ENCODE data around the gene HOATZ. TPM values are rescaled to one million over a fixed set of nuclear protein-coding genes. Genes with fewer than 3 reads are reported as not detected.

Gene HOATZ
- total and polyA plus RNA-seq, 3 experiments from 2014 or later, result not detected

GRCh38 chr11:111574373-111575225 lies 60.0 kb downstream of the HOATZ start:
- no peak overlapping the region for H3K27ac ChIP-seq (ENCODE audit: low read depth, low read length)
- no peak overlapping the region for H3K4me3 ChIP-seq (ENCODE audit: low read length)
- peaks cover 0 to 18% of the 10 kb centered on the region in 2 donors for H3K27me3 Mint-ChIP-seq
- no peaks in the 10 kb centered on the region for H3K4me1 ChIP-seq (ENCODE audit: insufficient read depth, low read length)
- no peaks in the 10 kb centered on the region for H3K36me3 Mint-ChIP-seq
- no peaks in the 10 kb centered on the region for H3K27me3 ChIP-seq (ENCODE audit: insufficient read depth, low read length, poor library complexity, severe bottlenecking)
- POLR2A ChIA-PET, result interaction anchor here (0.6 kb wide), 1 partner anchor 39 kb away, joined by 5 read pairs; no protein-coding TSS in a partner anchor
- no peaks in the 10 kb centered on the region for H3K9me3 Mint-ChIP-seq
- DNase-seq, result no peak
- CTCF ChIA-PET, result no interaction called here
- no peaks in the 10 kb centered on the region for H3K36me3 ChIP-seq (ENCODE audit: insufficient read depth, low read length)
- H3K27ac Mint-ChIP-seq, result peak overlapping the region in 3 of 8 donors; percentile 13 to 72 (median 35)
- H3K9me3 ChIP-seq (ENCODE audit: low read length), result no peaks in the 10 kb centered on the region
- H3K4me3 Mint-ChIP-seq, result peak overlapping the region in 6 of 7 donors; percentile 41 to 76 (median 66)
- no peaks in the 10 kb centered on the region for H3K4me1 Mint-ChIP-seq

GRCh38 chr11:111575740-111576139 lies 61.2 kb downstream of the HOATZ start:
- Histone ChIP-seq H3K4me1 (ENCODE audit: insufficient read depth, low read length) (no peaks in the 10 kb centered on the region), H3K27ac (ENCODE audit: low read depth, low read length) (no peak overlapping the region), H3K27me3 (ENCODE audit: insufficient read depth, low read length, poor library complexity, severe bottlenecking) (no peaks in the 10 kb centered on the region), H3K9me3 (ENCODE audit: low read length) (no peaks in the 10 kb centered on the region), H3K4me3 (ENCODE audit: low read length) (no peak overlapping the region), H3K36me3 (ENCODE audit: insufficient read depth, low read length) (no peaks in the 10 kb centered on the region)
- CTCF ChIA-PET, result no interaction called here
- no peaks in the 10 kb centered on the region for H3K36me3 Mint-ChIP-seq
- peaks cover 0 to 9% of the 10 kb centered on the region in 2 donors for H3K27me3 Mint-ChIP-seq
- POLR2A ChIA-PET, result no interaction called here
- H3K27ac Mint-ChIP-seq, result no peak overlapping the region
- H3K4me3 Mint-ChIP-seq, result no peak overlapping the region
- H3K4me1 Mint-ChIP-seq, result no peaks in the 10 kb centered on the region
- no peak for DNase-seq
- no peaks in the 10 kb centered on the region for H3K9me3 Mint-ChIP-seq

GRCh38 chr11:111577821-111578220 lies 63.2 kb downstream of the HOATZ start:
- H3K27ac Mint-ChIP-seq, result no peak overlapping the region
- POLR2A ChIA-PET, result no interaction called here
- H3K4me1 ChIP-seq (ENCODE audit: insufficient read depth, low read length), result no peaks in the 10 kb centered on the region
- no peaks in the 10 kb centered on the region for H3K9me3 ChIP-seq (ENCODE audit: low read length)
- H3K4me3 Mint-ChIP-seq, result no peak overlapping the region
- CTCF ChIA-PET, result interaction anchor here (1.0 kb wide), 1 partner anchor 41 kb away, joined by 3 read pairs; no protein-coding TSS in a partner anchor
- no peak overlapping the region for H3K27ac ChIP-seq (ENCODE audit: low read depth, low read length)
- H3K36me3 ChIP-seq (ENCODE audit: insufficient read depth, low read length), result no peaks in the 10 kb centered on the region
- no peak for DNase-seq
- no peak overlapping the region for H3K4me3 ChIP-seq (ENCODE audit: low read length)
- peaks cover 0 to 3% of the 10 kb centered on the region in 2 donors for H3K27me3 Mint-ChIP-seq
- H3K9me3 Mint-ChIP-seq, result no peaks in the 10 kb centered on the region
- H3K27me3 ChIP-seq (ENCODE audit: insufficient read depth, low read length, poor library complexity, severe bottlenecking), result no peaks in the 10 kb centered on the region
- H3K36me3 Mint-ChIP-seq, result no peaks in the 10 kb centered on the region
- no peaks in the 10 kb centered on the region for H3K4me1 Mint-ChIP-seq

- Mint-ChIP-seq H3K4me3 (no peak overlapping the region), H3K36me3 (no peaks in the 10 kb centered on the region), H3K4me1 (no peaks in the 10 kb centered on the region), H3K27me3 (peaks cover 0 to 2% of the 10 kb centered on the region in 2 donors), H3K27ac (no peak overlapping the region), H3K9me3 (no peaks in the 10 kb centered on the region)
- Histone ChIP-seq H3K4me3 (ENCODE audit: low read length) (no peak overlapping the region), H3K9me3 (ENCODE audit: low read length) (no peaks in the 10 kb centered on the region), H3K4me1 (ENCODE audit: insufficient read depth, low read length) (no peaks in the 10 kb centered on the region), H3K27me3 (ENCODE audit: insufficient read depth, low read length, poor library complexity, severe bottlenecking) (no peaks in the 10 kb centered on the region), H3K36me3 (ENCODE audit: insufficient read depth, low read length) (no peaks in the 10 kb centered on the region), H3K27ac (ENCODE audit: low read depth, low read length) (no peak overlapping the region)
- CTCF ChIA-PET, result no interaction called here
- no peak for DNase-seq
- POLR2A ChIA-PET, result no interaction called here
These were observed 66.8 kb downstream of the HOATZ start for GRCh38 chr11:111581341-111581740.

- POLR2A ChIA-PET, result no interaction called here
- H3K4me3 ChIP-seq (ENCODE audit: low read length), result no peak overlapping the region
These were observed 67.6 kb downstream of the HOATZ start for GRCh38 chr11:111582163-111582562.

GRCh38 chr11:111582881-111583280 lies 68.3 kb downstream of the HOATZ start:
- Mint-ChIP-seq H3K36me3 (no peaks in the 10 kb centered on the region), H3K9me3 (no peaks in the 10 kb centered on the region), H3K4me3 (no peak overlapping the region), H3K4me1 (no peaks in the 10 kb centered on the region), H3K27ac (peak overlapping the region in 1 of 8 donors; percentile 3), H3K27me3 (peaks cover 0 to 2% of the 10 kb centered on the region in 2 donors)
- no peak overlapping the region for H3K27ac ChIP-seq (ENCODE audit: low read depth, low read length)
- CTCF ChIA-PET, result interaction anchor here (2.1 kb wide), 1 partner anchor 194 kb away, joined by 13 read pairs; no protein-coding TSS in a partner anchor
- DNase-seq, result no peak
- H3K9me3 ChIP-seq (ENCODE audit: low read length), result no peaks in the 10 kb centered on the region
- no peaks in the 10 kb centered on the region for H3K36me3 ChIP-seq (ENCODE audit: insufficient read depth, low read length)
- H3K4me1 ChIP-seq (ENCODE audit: insufficient read depth, low read length), result no peaks in the 10 kb centered on the region
- H3K27me3 ChIP-seq (ENCODE audit: insufficient read depth, low read length, poor library complexity, severe bottlenecking), result no peaks in the 10 kb centered on the region
- H3K4me3 ChIP-seq (ENCODE audit: low read length), result no peak overlapping the region
- POLR2A ChIA-PET, result no interaction called here

More at GRCh38 chr11:111582163-111582562, 67.6 kb downstream of the HOATZ start:
- Mint-ChIP-seq H3K27me3 (peaks cover 0 to 2% of the 10 kb centered on the region in 2 donors), H3K4me3 (no peak overlapping the region), H3K27ac (no peak overlapping the region), H3K36me3 (no peaks in the 10 kb centered on the region), H3K9me3 (no peaks in the 10 kb centered on the region), H3K4me1 (no peaks in the 10 kb centered on the region)
- H3K9me3 ChIP-seq (ENCODE audit: low read length), result no peaks in the 10 kb centered on the region
- no peaks in the 10 kb centered on the region for H3K27me3 ChIP-seq (ENCODE audit: insufficient read depth, low read length, poor library complexity, severe bottlenecking)
- H3K4me1 ChIP-seq (ENCODE audit: insufficient read depth, low read length), result no peaks in the 10 kb centered on the region
- CTCF ChIA-PET, result no interaction called here
- DNase-seq, result no peak
- no peaks in the 10 kb centered on the region for H3K36me3 ChIP-seq (ENCODE audit: insufficient read depth, low read length)
- no peak overlapping the region for H3K27ac ChIP-seq (ENCODE audit: low read depth, low read length)

GRCh38 chr11:111585371-111585770 lies 70.8 kb downstream of the HOATZ start:
- no peaks in the 10 kb centered on the region for H3K9me3 ChIP-seq (ENCODE audit: low read length)
- Mint-ChIP-seq H3K27me3 (peaks cover 0 to 2% of the 10 kb centered on the region in 2 donors), H3K4me3 (no peak overlapping the region), H3K9me3 (no peaks in the 10 kb centered on the region), H3K27ac (no peak overlapping the region), H3K36me3 (no peaks in the 10 kb centered on the region), H3K4me1 (no peaks in the 10 kb centered on the region)
- H3K27ac ChIP-seq (ENCODE audit: low read depth, low read length), result no peak overlapping the region
- H3K27me3 ChIP-seq (ENCODE audit: insufficient read depth, low read length, poor library complexity, severe bottlenecking), result no peaks in the 10 kb centered on the region
- POLR2A ChIA-PET, result no interaction called here
- H3K4me3 ChIP-seq (ENCODE audit: low read length), result no peak overlapping the region
- CTCF ChIA-PET, result interaction anchor here (1.3 to 8.6 kb wide), 2 partner anchors 192 to 254 kb away, joined by 3 to 97 read pairs; no protein-coding TSS in a partner anchor
- no peak for DNase-seq
- H3K36me3 ChIP-seq (ENCODE audit: insufficient read depth, low read length), result no peaks in the 10 kb centered on the region
- H3K4me1 ChIP-seq (ENCODE audit: insufficient read depth, low read length), result no peaks in the 10 kb centered on the region

GRCh38 chr11:111586388-111586831 lies 71.8 kb downstream of the HOATZ start:
- Mint-ChIP-seq H3K9me3 (no peaks in the 10 kb centered on the region), H3K27ac (no peak overlapping the region), H3K4me1 (no peaks in the 10 kb centered on the region), H3K4me3 (no peak overlapping the region), H3K36me3 (no peaks in the 10 kb centered on the region), H3K27me3 (peaks cover 0 to 2% of the 10 kb centered on the region in 2 donors)
- Histone ChIP-seq H3K27me3 (ENCODE audit: insufficient read depth, low read length, poor library complexity, severe bottlenecking) (no peaks in the 10 kb centered on the region), H3K4me3 (ENCODE audit: low read length) (no peak overlapping the region), H3K9me3 (ENCODE audit: low read length) (no peaks in the 10 kb centered on the region), H3K27ac (ENCODE audit: low read depth, low read length) (no peak overlapping the region), H3K4me1 (ENCODE audit: insufficient read depth, low read length) (no peaks in the 10 kb centered on the region), H3K36me3 (ENCODE audit: insufficient read depth, low read length) (no peaks in the 10 kb centered on the region)
- ChIA-PET CTCF (interaction anchor here (0.6 to 8.6 kb wide), 11 partner anchors 14 to 255 kb away, joined by 3 to 97 read pairs (median 4); partner anchors contain the start of gene PPP2R1B), POLR2A (no interaction called here)
- peak; percentile 22 to 55 (median 40) for DNase-seq

Measured in CD8-positive, alpha-beta memory T cell (primary cell).